ENCODE measurements around the gene TNFSF4.

GRCh38 chr1:173245892-173246291 is 38.8 kb upstream of the TNFSF4 start:
- TF ChIP-seq CTCF (IDR thresholded peaks at IDR 0.05): no peak
- no peak for TF ChIP-seq POLR2A (IDR thresholded peaks at IDR 0.05)
- no peak for TF ChIP-seq EP300 (IDR thresholded peaks at IDR 0.05)

Measured in tibial nerve (tissue), 4 donors.